ENCODE measurements around the gene STBD1.

The STBD1 gene

DNA sequence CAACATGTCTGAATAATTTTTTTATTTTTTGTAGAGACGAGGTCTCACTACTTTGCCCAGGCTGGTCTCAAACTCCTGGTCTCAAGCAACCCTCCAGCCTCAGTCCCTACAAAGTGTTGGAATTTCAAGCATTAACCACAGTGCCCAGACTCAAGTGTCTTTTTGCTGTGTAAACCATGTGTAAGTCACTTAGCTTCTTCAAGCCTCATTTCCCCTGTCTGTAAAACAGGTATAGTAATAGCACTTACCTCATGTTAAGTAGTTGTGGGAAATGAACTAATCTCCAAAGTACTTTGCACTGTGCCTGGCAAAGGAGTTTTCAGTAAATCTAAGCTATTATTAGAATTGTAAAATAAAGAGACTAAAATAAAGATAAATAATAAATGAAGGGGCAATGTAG, 35.7 kb downstream of the STBD1 start:
- no peaks in the 10 kb centered on the region for H3F3A ChIP-seq (ENCODE audit: low read depth)
- no peaks in the 10 kb centered on the region for H3K79me2 ChIP-seq (ENCODE audit: insufficient read depth, low read length)
- H2AFZ ChIP-seq (ENCODE audit: low read length): no peak overlapping the region
- no peak overlapping the region for H3K9ac ChIP-seq (ENCODE audit: low read depth, low read length, poor library complexity, severe bottlenecking)
- no peak overlapping the region for H3K4me3 ChIP-seq (ENCODE audit: low read length, poor library complexity, severe bottlenecking)
- no peaks in the 10 kb centered on the region for H3K27me3 ChIP-seq (ENCODE audit: insufficient read depth, low read length, poor library complexity, severe bottlenecking)
- no peak for TF ChIP-seq CTCF (conservative IDR thresholded peaks at IDR 0.05; ENCODE audit: low read length)
- TF ChIP-seq EZH2phosphoT487 (IDR thresholded peaks at IDR 0.05; ENCODE audit: borderline replicate concordance): no peak
- H3K36me3 ChIP-seq (ENCODE audit: insufficient read depth, low read length): no peaks in the 10 kb centered on the region
- no peaks in the 10 kb centered on the region for H3K9me3 ChIP-seq (ENCODE audit: insufficient read depth, low read depth, low read length)
- H4K20me1 ChIP-seq (ENCODE audit: insufficient read depth, low read length, poor library complexity, severe bottlenecking): no peaks in the 10 kb centered on the region
- H3K9me2 ChIP-seq (replicated peaks; ENCODE audit: low read depth, low read length): no peaks in the 10 kb centered on the region
- no peaks in the 10 kb centered on the region for H3K4me1 ChIP-seq (ENCODE audit: insufficient read depth, low read length, poor library complexity, severe bottlenecking)
- no peak overlapping the region for H3K4me2 ChIP-seq (ENCODE audit: low read depth, low read length, poor library complexity, severe bottlenecking)

DNA sequence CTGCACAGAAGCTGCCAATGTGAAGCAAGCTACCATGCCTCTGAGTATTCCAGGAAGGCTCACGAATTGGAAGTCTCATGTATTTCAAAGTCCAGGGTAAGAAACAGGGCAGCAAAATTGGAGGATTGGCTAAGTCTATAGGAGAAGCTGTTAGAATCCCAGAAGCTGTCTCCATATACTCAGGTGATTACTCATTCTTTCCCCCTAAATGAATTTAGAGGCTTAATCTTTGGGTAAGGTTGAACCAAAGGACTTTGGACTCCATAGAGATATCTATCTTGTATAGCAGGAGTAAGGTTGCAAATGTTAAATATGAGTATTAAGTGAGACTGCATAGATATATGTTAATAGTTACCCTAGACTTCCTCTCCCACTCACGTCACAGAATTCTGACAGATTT, 36.3 kb downstream of the STBD1 start:
- Histone ChIP-seq H3K27me3 (ENCODE audit: insufficient read depth, low read length, poor library complexity, severe bottlenecking) (no peaks in the 10 kb centered on the region), H3K36me3 (ENCODE audit: insufficient read depth, low read length) (no peaks in the 10 kb centered on the region), H3K9ac (ENCODE audit: low read depth, low read length, poor library complexity, severe bottlenecking) (no peak overlapping the region), H4K20me1 (ENCODE audit: insufficient read depth, low read length, poor library complexity, severe bottlenecking) (no peaks in the 10 kb centered on the region), H3K4me1 (ENCODE audit: insufficient read depth, low read length, poor library complexity, severe bottlenecking) (no peaks in the 10 kb centered on the region), H3K9me2 (replicated peaks; ENCODE audit: low read depth, low read length) (no peaks in the 10 kb centered on the region), H3F3A (ENCODE audit: low read depth) (no peaks in the 10 kb centered on the region), H3K4me2 (ENCODE audit: low read depth, low read length, poor library complexity, severe bottlenecking) (no peak overlapping the region), H3K4me3 (ENCODE audit: low read length, poor library complexity, severe bottlenecking) (no peak overlapping the region), H3K9me3 (ENCODE audit: insufficient read depth, low read depth, low read length) (no peaks in the 10 kb centered on the region), H2AFZ (ENCODE audit: low read length) (no peak overlapping the region), H3K79me2 (ENCODE audit: insufficient read depth, low read length) (no peaks in the 10 kb centered on the region)
- TF ChIP-seq EZH2phosphoT487 (IDR thresholded peaks at IDR 0.05; ENCODE audit: borderline replicate concordance) (no peak), CTCF (conservative IDR thresholded peaks at IDR 0.05; ENCODE audit: low read length) (no peak)

GRCh38 chr4:76354517-76355473, 48.3 kb downstream of the STBD1 start:
- H3K4me1 ChIP-seq (ENCODE audit: insufficient read depth, low read length, poor library complexity, severe bottlenecking): no peaks in the 10 kb centered on the region
- H3K9me3 ChIP-seq (ENCODE audit: insufficient read depth, low read depth, low read length): 0 out of 2 replicates have a peak, but pooled peaks cover 3% of the 10 kb centered on the region
- no peak for TF ChIP-seq EZH2phosphoT487 (IDR thresholded peaks at IDR 0.05; ENCODE audit: borderline replicate concordance)
- no peak for TF ChIP-seq CTCF (conservative IDR thresholded peaks at IDR 0.05; ENCODE audit: low read length)
- no peaks in the 10 kb centered on the region for H3K36me3 ChIP-seq (ENCODE audit: insufficient read depth, low read length)
- no peaks in the 10 kb centered on the region for H3K27me3 ChIP-seq (ENCODE audit: insufficient read depth, low read length, poor library complexity, severe bottlenecking)
- no peaks in the 10 kb centered on the region for H3K79me2 ChIP-seq (ENCODE audit: insufficient read depth, low read length)
- H3K4me2 ChIP-seq (ENCODE audit: low read depth, low read length, poor library complexity, severe bottlenecking): peak overlapping the region; percentile 6
- H3F3A ChIP-seq (ENCODE audit: low read depth): no peaks in the 10 kb centered on the region
- H2AFZ ChIP-seq (ENCODE audit: low read length): no peak overlapping the region
- H4K20me1 ChIP-seq (ENCODE audit: insufficient read depth, low read length, poor library complexity, severe bottlenecking): no peaks in the 10 kb centered on the region
- no peak overlapping the region for H3K4me3 ChIP-seq (ENCODE audit: low read length, poor library complexity, severe bottlenecking)
- no peaks in the 10 kb centered on the region for H3K9me2 ChIP-seq (replicated peaks; ENCODE audit: low read depth, low read length)
- H3K9ac ChIP-seq (ENCODE audit: low read depth, low read length, poor library complexity, severe bottlenecking): no peak overlapping the region
